K562 (cell line): Measurements from ENCODE around the gene YARS1. TPM values are rescaled to one million over a fixed set of nuclear protein-coding genes. Genes with fewer than 3 reads are reported as not detected.

Source experiments
- ARID1B ChIP-seq: fragments of 450-650 bp; IDR thresholded peaks from 2 replicates; pipeline ENCODE4 v1.6.1; 2016; ENCODE audit warnings: antibody characterized with exemption, mild to moderate bottlenecking, inconsistent platforms
- ARNT ChIP-seq, 2 experiments: fragments of 450-650 bp; IDR thresholded peaks; 2 replicates each; pipeline ENCODE4 v1.6.1; 2016; ENCODE audit warnings: mild to moderate bottlenecking in 1 of 2
- CREBBP ChIP-seq: IDR thresholded peaks from one replicate; pipeline ENCODE4 v1.6.1; 2012; ENCODE audit warnings: low read depth, mild to moderate bottlenecking, control low read depth, inconsistent platforms, low read length
- E2F3 ChIP-seq: fragments of 250-450 bp; sonication (Bioruptor Pico); IDR thresholded peaks from 2 replicates; pipeline ENCODE4 v1.4.0; 2020; ENCODE audit warnings: mild to moderate bottlenecking
- GTF2E2 ChIP-seq: fragments of 200-800 bp; sonication (Bioruptor generic); IDR thresholded peaks from 2 replicates; pipeline ENCODE4 v1.6.1; 2016; ENCODE audit warnings: missing genetic modification characterization, missing compliant biosample characterization
- MAFK ChIP-seq: IDR thresholded peaks from 2 replicates; pipeline ENCODE4 v1.6.1; 2011; ENCODE audit warnings: low read length, improper control_type of control experiment
- MIER1 ChIP-seq: fragments of 450-650 bp; IDR thresholded peaks from 2 replicates; pipeline ENCODE4 v1.6.1; 2016; ENCODE audit warnings: antibody characterized with exemption, mild to moderate bottlenecking, low read depth
- NONO ChIP-seq, 2 experiments: fragments of 200-400 bp in 1 of 2; fragments of 450-650 bp in 1 of 2; formaldehyde crosslinking in 1 of 2; IDR thresholded peaks; 2 replicates each; pipeline ENCODE4 v1.6.1; 2017; ENCODE audit warnings: low read depth in 2 of 2, mild to moderate bottlenecking in 2 of 2, moderate library complexity in 2 of 2, low read length in 1 of 2
- NR1H2 ChIP-seq: sonication (generic); formaldehyde crosslinking; IDR thresholded peaks from 2 replicates; pipeline ENCODE4 v1.4.0; 2020; ENCODE audit warnings: mild to moderate bottlenecking, missing genetic modification reagents
- NR2C2 ChIP-seq, 2 experiments: fragments of 200-800 bp in 1 of 2; sonication (Bioruptor generic) in 1 of 2; sonication (generic) in 1 of 2; formaldehyde crosslinking in 1 of 2; IDR thresholded peaks; 2 replicates each; pipeline versions ENCODE4 v1.6.1 to v1.8.0; 2016 to 2022; ENCODE audit warnings: mild to moderate bottlenecking in 1 of 2, missing compliant biosample characterization in 1 of 2, missing genetic modification characterization in 1 of 2, missing genetic modification reagents in 1 of 2
- NRF1 ChIP-seq, 2 experiments: fragments of 450-650 bp; IDR thresholded peaks in 1 of 2; conservative IDR thresholded peaks in 1 of 2; 2 replicates each; pipeline ENCODE4 v1.6.1; 2014; ENCODE audit warnings: mild to moderate bottlenecking in 2 of 2
- PHF20 ChIP-seq: fragments of 450-650 bp; IDR thresholded peaks from 2 replicates; pipeline ENCODE4 v1.6.1; 2018; ENCODE audit not compliant: partially characterized antibody
- POLR2AphosphoS2 ChIP-seq: IDR thresholded peaks from 2 replicates; pipeline ENCODE4 v1.6.1; 2012; ENCODE audit warnings: low read length, improper control_type of control experiment
- SNRNP70 ChIP-seq: fragments of 200-400 bp; formaldehyde crosslinking; optimal IDR thresholded peaks from 2 replicates; pipeline ENCODE3; 2017; ENCODE audit warnings: low read depth, low read length
- U2AF1 ChIP-seq: fragments of 200-400 bp; formaldehyde crosslinking; optimal IDR thresholded peaks from 2 replicates; pipeline ENCODE3; 2017; ENCODE audit warnings: mild to moderate bottlenecking, low read depth, low read length, moderate library complexity
- ZFPM2 ChIP-seq: fragments of 250-450 bp; sonication (Bioruptor Pico); IDR thresholded peaks from 2 replicates; pipeline ENCODE4 v1.5.1; 2022; ENCODE audit warnings: mild to moderate bottlenecking
- ZNF239 ChIP-seq: fragments of 250-450 bp; sonication (Bioruptor Pico); IDR thresholded peaks from 2 replicates; pipeline ENCODE4 v1.4.0; 2020; ENCODE audit warnings: mild to moderate bottlenecking
- ZNF324 ChIP-seq: fragments of 250-450 bp; sonication (Bioruptor Pico); IDR thresholded peaks from 2 replicates; pipeline ENCODE4 v1.4.0; 2020; ENCODE audit warnings: mild to moderate bottlenecking
- ZNF79 ChIP-seq: fragments of 250-450 bp; sonication (Bioruptor Pico); IDR thresholded peaks from 2 replicates; pipeline ENCODE4 v1.4.0; 2020; ENCODE audit warnings: low read depth, mild to moderate bottlenecking, moderate library complexity
- polyA plus RNA-seq, 8 experiments: library from polyadenylated mRNA; depleted of rRNA in 4 of 8; stranded (reverse) in 5 of 8; unstranded in 3 of 8; fragments of >200 nt; fragmentation: Nextera tagmentation in 2 of 8; fragmentation: Illumina TruSeq in 1 of 8; extraction: Ambion mirVana in 2 of 8; extraction: Trizol in 1 of 8; gene quantifications; 2 replicates each; pipeline versions ENCODE4 v1.2.1 to v1.2.3, GENCODE V29; 2011 to 2014; ENCODE audit warnings: inconsistent platforms in 1 of 8, missing spikeins in 1 of 8
- total RNA-seq, 7 experiments: library from RNA; depleted of rRNA in 6 of 7; stranded (reverse); fragments of >200 nt in 6 of 7; fragmentation: Illumina TruSeq in 2 of 7; extraction: Trizol in 2 of 7; gene quantifications; 2 replicates each; pipeline versions ENCODE4 v1.2.1 to v1.2.3, GENCODE V29; 2011 to 2021; ENCODE audit warnings: low replicate concordance in 1 of 7
- TF ChIP-seq, protein P1 (sequence below): fragments of 450-650 bp; conservative IDR thresholded peaks from 2 replicates; pipeline ENCODE4 v1.6.1; 2016; ENCODE audit warnings: missing genetic modification characterization, low read depth, mild to moderate bottlenecking, missing compliant biosample characterization, moderate library complexity
- TF ChIP-seq, protein P2 (sequence below): fragments of 450-650 bp; IDR thresholded peaks from 2 replicates; pipeline ENCODE4 v1.6.1; 2016; ENCODE audit warnings: low read depth

The YARS1 gene
- total and polyA plus RNA-seq, 9 of the 15 experiments (the other 6 are each of a cell fraction or from before 2014, with no cell fraction given) = 66.2 to 336 (median 201) TPM

DNA sequence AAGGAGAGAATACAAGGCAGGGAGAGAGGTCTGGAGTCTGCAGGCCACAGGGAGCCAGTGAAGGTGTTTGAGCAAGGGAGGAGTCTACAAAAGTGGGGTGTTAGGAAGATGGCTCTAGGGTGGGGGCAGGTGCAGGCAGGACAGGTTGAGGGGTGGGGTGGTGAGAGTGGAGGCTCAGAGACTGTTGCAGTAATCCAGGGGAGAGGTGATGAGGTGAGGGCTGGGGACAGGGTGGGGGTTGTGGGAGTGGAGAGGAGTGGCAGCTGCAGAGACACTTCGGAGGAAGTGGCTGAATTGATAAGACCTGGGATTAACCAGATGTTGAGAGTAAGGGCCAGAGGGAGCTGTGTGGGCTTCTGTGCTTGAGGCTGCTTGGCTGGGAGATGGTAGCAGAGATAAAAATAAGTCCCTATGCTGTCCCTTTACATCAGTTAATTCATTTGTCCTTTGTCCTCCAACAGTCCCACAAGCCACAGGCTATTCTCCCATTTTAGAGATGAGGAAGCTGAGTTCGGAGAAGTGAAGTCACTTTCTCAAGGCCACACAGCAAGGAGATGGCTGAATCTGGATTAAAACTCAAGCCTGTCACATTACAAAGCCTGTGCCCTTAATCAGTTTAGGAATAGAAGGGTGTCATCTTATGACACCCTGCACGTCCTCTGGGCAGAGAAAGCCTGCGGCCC, 59.8 kb downstream of the YARS1 start (continued):
- TF ChIP-seq CREBBP (no peak), MAFK (no peak), MIER1 (no peak), ZNF324 (no peak), SNRNP70 (no peak), ARID1B (peak; percentile 97), NR2C2 (CRISPR knock-in tag; IDR thresholded peaks at IDR 0.05) (no peak), NR2C2 (tag; IDR thresholded peaks at IDR 0.05) (peak; percentile 32; the same call in 1 of the 2 replicates), ZNF239 (no peak), U2AF1 (no peak), E2F3 (CRISPR knock-in tag) (no peak), NR1H2 (no peak), PHF20 (peak; percentile 59), ARNT (IDR thresholded peaks at IDR 0.05) (peak; percentile 47 to 63; a peak in 2 of 4 replicates), GTF2E2 (tag) (no peak), ZNF79 (no peak), POLR2AphosphoS2 (no peak), NONO (IDR thresholded peaks at IDR 0.05; ENCODE audit: low read depth in 2 of 2, low read length in 1 of 2) (no peak), ZFPM2 (no peak), NRF1 (conservative IDR thresholded peaks at IDR 0.05 in 1 of 2, IDR thresholded peaks at IDR 0.05 in 1 of 2) (no peak)
- TF ChIP-seq, protein P1, sequence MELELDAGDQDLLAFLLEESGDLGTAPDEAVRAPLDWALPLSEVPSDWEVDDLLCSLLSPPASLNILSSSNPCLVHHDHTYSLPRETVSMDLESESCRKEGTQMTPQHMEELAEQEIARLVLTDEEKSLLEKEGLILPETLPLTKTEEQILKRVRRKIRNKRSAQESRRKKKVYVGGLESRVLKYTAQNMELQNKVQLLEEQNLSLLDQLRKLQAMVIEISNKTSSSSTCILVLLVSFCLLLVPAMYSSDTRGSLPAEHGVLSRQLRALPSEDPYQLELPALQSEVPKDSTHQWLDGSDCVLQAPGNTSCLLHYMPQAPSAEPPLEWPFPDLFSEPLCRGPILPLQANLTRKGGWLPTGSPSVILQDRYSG = 0 out of 2 replicates have a peak, but pooled peaks have one; percentile 36
- TF ChIP-seq, protein P2, sequence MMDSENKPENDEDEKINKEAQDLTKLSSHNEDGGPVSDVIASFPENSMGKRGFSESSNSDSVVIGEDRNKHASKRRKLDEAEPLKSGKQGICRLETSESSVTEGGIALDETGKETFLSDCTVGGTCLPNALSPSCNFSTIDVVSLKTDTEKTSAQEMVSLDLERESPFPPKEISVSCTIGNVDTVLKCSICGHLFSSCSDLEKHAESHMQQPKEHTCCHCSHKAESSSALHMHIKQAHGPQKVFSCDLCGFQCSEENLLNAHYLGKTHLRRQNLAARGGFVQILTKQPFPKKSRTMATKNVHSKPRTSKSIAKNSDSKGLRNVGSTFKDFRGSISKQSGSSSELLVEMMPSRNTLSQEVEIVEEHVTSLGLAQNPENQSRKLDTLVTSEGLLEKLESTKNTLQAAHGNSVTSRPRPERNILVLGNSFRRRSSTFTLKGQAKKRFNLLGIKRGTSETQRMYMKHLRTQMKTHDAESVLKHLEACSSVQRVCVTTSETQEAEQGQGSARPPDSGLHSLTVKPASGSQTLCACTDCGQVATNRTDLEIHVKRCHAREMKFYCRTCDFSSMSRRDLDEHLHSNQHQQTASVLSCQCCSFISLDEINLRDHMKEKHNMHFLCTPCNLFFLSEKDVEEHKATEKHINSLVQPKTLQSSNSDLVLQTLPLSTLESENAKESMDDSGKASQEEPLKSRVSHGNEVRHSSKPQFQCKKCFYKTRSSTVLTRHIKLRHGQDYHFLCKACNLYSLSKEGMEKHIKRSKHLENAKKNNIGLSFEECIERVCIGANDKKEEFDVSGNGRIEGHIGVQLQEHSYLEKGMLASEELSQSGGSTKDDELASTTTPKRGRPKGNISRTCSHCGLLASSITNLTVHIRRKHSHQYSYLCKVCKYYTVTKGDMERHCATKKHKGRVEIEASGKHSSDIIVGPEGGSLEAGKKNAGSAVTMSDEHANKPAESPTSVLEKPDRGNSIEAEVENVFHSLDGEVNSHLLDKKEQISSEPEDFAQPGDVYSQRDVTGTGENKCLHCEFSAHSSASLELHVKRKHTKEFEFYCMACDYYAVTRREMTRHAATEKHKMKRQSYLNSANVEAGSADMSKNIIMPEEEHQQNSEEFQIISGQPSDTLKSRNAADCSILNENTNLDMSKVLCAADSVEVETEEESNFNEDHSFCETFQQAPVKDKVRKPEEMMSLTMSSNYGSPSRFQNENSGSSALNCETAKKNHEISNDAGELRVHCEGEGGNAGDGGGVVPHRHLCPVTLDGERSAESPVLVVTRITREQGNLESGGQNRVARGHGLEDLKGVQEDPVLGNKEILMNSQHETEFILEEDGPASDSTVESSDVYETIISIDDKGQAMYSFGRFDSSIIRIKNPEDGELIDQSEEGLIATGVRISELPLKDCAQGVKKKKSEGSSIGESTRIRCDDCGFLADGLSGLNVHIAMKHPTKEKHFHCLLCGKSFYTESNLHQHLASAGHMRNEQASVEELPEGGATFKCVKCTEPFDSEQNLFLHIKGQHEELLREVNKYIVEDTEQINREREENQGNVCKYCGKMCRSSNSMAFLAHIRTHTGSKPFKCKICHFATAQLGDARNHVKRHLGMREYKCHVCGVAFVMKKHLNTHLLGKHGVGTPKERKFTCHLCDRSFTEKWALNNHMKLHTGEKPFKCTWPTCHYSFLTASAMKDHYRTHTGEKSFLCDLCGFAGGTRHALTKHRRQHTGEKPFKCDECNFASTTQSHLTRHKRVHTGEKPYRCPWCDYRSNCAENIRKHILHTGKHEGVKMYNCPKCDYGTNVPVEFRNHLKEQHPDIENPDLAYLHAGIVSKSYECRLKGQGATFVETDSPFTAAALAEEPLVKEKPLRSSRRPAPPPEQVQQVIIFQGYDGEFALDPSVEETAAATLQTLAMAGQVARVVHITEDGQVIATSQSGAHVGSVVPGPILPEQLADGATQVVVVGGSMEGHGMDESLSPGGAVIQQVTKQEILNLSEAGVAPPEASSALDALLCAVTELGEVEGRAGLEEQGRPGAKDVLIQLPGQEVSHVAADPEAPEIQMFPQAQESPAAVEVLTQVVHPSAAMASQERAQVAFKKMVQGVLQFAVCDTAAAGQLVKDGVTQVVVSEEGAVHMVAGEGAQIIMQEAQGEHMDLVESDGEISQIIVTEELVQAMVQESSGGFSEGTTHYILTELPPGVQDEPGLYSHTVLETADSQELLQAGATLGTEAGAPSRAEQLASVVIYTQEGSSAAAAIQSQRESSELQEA = no peak
